HEK293 (cell line): ENCODE results near the gene ZDHHC13.

Experiments used
- REST ChIP-seq: fragments of 450-650 bp; formaldehyde crosslinking; IDR thresholded peaks from 2 replicates; pipeline ENCODE4 v1.5.1; 2016; ENCODE audit warnings: missing biosample characterization, missing genetic modification characterization
- ZNF585B ChIP-seq: fragments of 450-650 bp; formaldehyde crosslinking; IDR thresholded peaks from 2 replicates; pipeline ENCODE4 v1.5.1; 2016; ENCODE audit warnings: missing biosample characterization, missing genetic modification characterization

GRCh38 chr11:19094859-19095258 lies 22.1 kb upstream of the ZDHHC13 start:
- TF ChIP-seq REST (tag by site-specific recombination), result no peak
- TF ChIP-seq ZNF585B (tag by site-specific recombination), result no peak
